Keratinocyte (primary cell): ENCODE results near the gene PCDHA6. TPM values are rescaled to one million over a fixed set of nuclear protein-coding genes. Genes with fewer than 3 reads are reported as not detected.
A peak's percentile ranks its signal among the peaks of the same experiment; 100 is the strongest.
"Not testable (repeated sequence)": the region's sequence is repeated elsewhere in the genome, so short reads cannot be mapped to it uniquely, and the experiment has no call there.

Experiments
- DNase-seq: peaks from one replicate; pipeline ENCODE4 v3.0.0-alpha.2; 2011; ENCODE audit warnings: low read depth, missing footprints, low spot score
- FAIRE-seq: peaks from 2 replicates; lab custom pipeline; 2011; peaks lifted over from hg19 to GRCh38; lab: Jason Lieb, UNC
- H2AFZ ChIP-seq: 2 replicates; pipeline ENCODE4 v1.6.0; 2012; ENCODE audit warnings: low read length, control low read depth, inconsistent platforms; ENCODE audit not compliant: control insufficient read depth
- H3K27ac ChIP-seq: 2 replicates; pipeline ENCODE4 v1.5.1; 2011; ENCODE audit warnings: low read length; ENCODE audit not compliant: control insufficient read depth, insufficient read depth
- H3K27me3 ChIP-seq: 3 replicates; pipeline ENCODE4 v1.6.0; 2011; ENCODE audit warnings: low read length; ENCODE audit not compliant: control insufficient read depth, insufficient read depth; ENCODE audit errors: extremely low read depth
- H3K36me3 ChIP-seq, 2 experiments: 2 replicates in 1 of 2; 3 replicates in 1 of 2; pipeline ENCODE4 v1.5.1; 2011; ENCODE audit warnings: low read length in 2 of 2, mild to moderate bottlenecking in 1 of 2; ENCODE audit not compliant: control insufficient read depth in 2 of 2, insufficient read depth in 2 of 2; ENCODE audit errors: extremely low read depth in 1 of 2
- H3K4me1 ChIP-seq: 3 replicates; pipeline ENCODE4 v1.5.1; 2011; ENCODE audit warnings: low read length; ENCODE audit not compliant: control insufficient read depth, insufficient read depth; ENCODE audit errors: extremely low read depth
- H3K4me2 ChIP-seq: 3 replicates; pipeline ENCODE4 v1.6.0; 2011; ENCODE audit warnings: low read depth, low read length; ENCODE audit not compliant: control insufficient read depth, insufficient read depth; ENCODE audit errors: extremely low read depth
- H3K4me3 ChIP-seq, 3 experiments: fragments of 200-600 bp in 1 of 3; sonication (generic) in 1 of 3; 2 replicates in 2 of 3; 3 replicates in 1 of 3; pipeline ENCODE4 v1.5.1; 2011 to 2016; ENCODE audit warnings: low read length in 3 of 3, mild to moderate bottlenecking in 3 of 3, control low read depth in 2 of 3, inconsistent platforms in 1 of 3, low read depth in 1 of 3, mixed read lengths in 1 of 3, mixed run types in 1 of 3, moderate library complexity in 1 of 3; ENCODE audit not compliant: control insufficient read depth in 2 of 3, insufficient read depth in 2 of 3; ENCODE audit errors: extremely low read depth in 1 of 3
- H3K79me2 ChIP-seq: 2 replicates; pipeline ENCODE4 v1.6.0; 2012; ENCODE audit warnings: low read length; ENCODE audit not compliant: control insufficient read depth, insufficient read depth
- H3K9ac ChIP-seq: 3 replicates; pipeline ENCODE4 v1.6.0; 2011; ENCODE audit warnings: low read length; ENCODE audit not compliant: control insufficient read depth, insufficient read depth; ENCODE audit errors: extremely low read depth
- H3K9me1 ChIP-seq: 3 replicates; pipeline ENCODE4 v1.6.0; 2011; ENCODE audit warnings: low read length; ENCODE audit not compliant: control insufficient read depth, insufficient read depth; ENCODE audit errors: extremely low read depth
- H3K9me3 ChIP-seq: 2 replicates; pipeline ENCODE4 v1.5.1; 2012; ENCODE audit warnings: low read depth, low read length; ENCODE audit not compliant: control insufficient read depth
- H4K20me1 ChIP-seq: 3 replicates; pipeline ENCODE4 v1.6.0; 2011; ENCODE audit warnings: low read length; ENCODE audit not compliant: control insufficient read depth, insufficient read depth; ENCODE audit errors: extremely low read depth
- CTCF ChIP-seq, 3 experiments: IDR thresholded peaks in 1 of 3; conservative IDR thresholded peaks in 1 of 3; optimal IDR thresholded peaks in 1 of 3; 2 replicates in 2 of 3; 3 replicates in 1 of 3; pipeline versions ENCODE3 to v1.5.1; 2011; ENCODE audit warnings: low read length in 3 of 3, mild to moderate bottlenecking in 3 of 3, moderate library complexity in 2 of 3, control low read depth in 1 of 3, inconsistent platforms in 1 of 3; ENCODE audit not compliant: insufficient read depth in 2 of 3; ENCODE audit errors: extremely low read depth in 1 of 3
- EZH2 ChIP-seq: IDR thresholded peaks from one replicate; pipeline ENCODE4 v1.6.1; 2012; ENCODE audit warnings: inconsistent platforms, mild to moderate bottlenecking, low read length, moderate library complexity
- dilution Hi-C: fragments of 300-500 bp; cut with MboI; formaldehyde crosslinking; loops from one replicate; pipeline ENCODE4 v1.7.0; 2020; ENCODE audit warnings: low sequenced_read_pairs; ENCODE audit not compliant: extremely low pct_ligation_motif_present
- polyA plus RNA-seq, 5 experiments: library from polyadenylated mRNA; depleted of rRNA in 3 of 5; stranded (reverse) in 3 of 5; stranded (forward) in 1 of 5; unstranded in 1 of 5; fragments of >200 nt; gene quantifications; 1 replicate in 1 of 5; 2 replicates in 3 of 5; 3 replicates in 1 of 5; pipeline versions ENCODE4 v1.2.1 to v1.2.3, GENCODE V29; 2011 to 2012; ENCODE audit warnings: missing spikeins in 2 of 5, low read depth in 1 of 5, low replicate concordance in 1 of 5

The PCDHA6 gene
- polyA plus RNA-seq, 1 donor (not counting 4 experiments of a cell fraction or from before 2014, with no cell fraction given), result 0.04 TPM

- Histone ChIP-seq H3K9ac (no peak overlapping the region), H3K27ac (no peak overlapping the region), H4K20me1 (no peaks in the 10 kb centered on the region), H3K4me3 (no peak overlapping the region), H3K27me3 (no peaks in the 10 kb centered on the region), H2AFZ (no peak overlapping the region), H3K4me1 (no peaks in the 10 kb centered on the region), H3K4me2 (no peak overlapping the region), H3K36me3 (no peaks in the 10 kb centered on the region), H3K9me1 (no peaks in the 10 kb centered on the region), H3K9me3 (peaks cover 8% of the 10 kb centered on the region), H3K79me2 (no peaks in the 10 kb centered on the region)
- FAIRE-seq (no peak), DNase-seq (no peak)
- TF ChIP-seq EZH2 (no peak), CTCF (optimal IDR thresholded peaks at IDR 0.05 in 1 of 3, IDR thresholded peaks at IDR 0.05 in 1 of 3, conservative IDR thresholded peaks at IDR 0.05 in 1 of 3; ENCODE audit: extremely low read depth in 1 of 3, insufficient read depth in 2 of 3, low read length in 3 of 3) (no peak)
- dilution Hi-C loops, result no loop called here
Measured at GRCh38 chr5:140802781-140803271, 24.9 kb upstream of the PCDHA6 start.

- Histone ChIP-seq H3K79me2 (no peaks in the 10 kb centered on the region), H3K9me3 (peaks cover 10% of the 10 kb centered on the region), H3K4me3 (no peak within 1 kb of the TSS), H3K9me1 (no peaks in the 10 kb centered on the region), H3K27me3 (no peaks in the 10 kb centered on the region), H3K9ac (no peak within 1 kb of the TSS), H2AFZ (no peak within 1 kb of the TSS), H3K4me2 (no peak within 1 kb of the TSS), H3K27ac (no peak within 1 kb of the TSS), H3K4me1 (no peaks in the 10 kb centered on the region), H4K20me1 (no peaks in the 10 kb centered on the region), H3K36me3 (no peaks in the 10 kb centered on the region)
- no peak for FAIRE-seq
- no peak for DNase-seq
- dilution Hi-C loops, result no loop called here
- TF ChIP-seq CTCF (optimal IDR thresholded peaks at IDR 0.05 in 1 of 3, IDR thresholded peaks at IDR 0.05 in 1 of 3, conservative IDR thresholded peaks at IDR 0.05 in 1 of 3; ENCODE audit: extremely low read depth in 1 of 3, insufficient read depth in 2 of 3, low read length in 3 of 3) (peak; percentile 7 to 27 (median 24)), EZH2 (no peak)
Measured at GRCh38 chr5:140806834-140807775, 20.7 kb upstream of the PCDHA6 start, which contains the start of gene PCDHA4. TSS of gene PCDHA4 (plus strand) at chr5:140807068.

- dilution Hi-C loops, H3K4me2 ChIP-seq, H3K27ac ChIP-seq: not testable (repeated sequence)
Measured at GRCh38 chr5:140808241-140808888, 19.4 kb upstream of the PCDHA6 start.

More at GRCh38 chr5:140808241-140808888, 19.4 kb upstream of the PCDHA6 start:
- not testable (repeated sequence) for H3K27me3 ChIP-seq, H3K9me1 ChIP-seq, H3K36me3 ChIP-seq, H3K4me3 ChIP-seq, H4K20me1 ChIP-seq, H3K79me2 ChIP-seq, H3K9ac ChIP-seq, FAIRE-seq, H2AFZ ChIP-seq, H3K9me3 ChIP-seq, H3K4me1 ChIP-seq, DNase-seq
